HG03095 (cell line): ENCODE measurements around the gene SPAAR.
"Not testable (repeated sequence)": the region's sequence is repeated elsewhere in the genome, so short reads cannot be mapped to it uniquely, and the experiment has no call there.

Source experiments
- ATAC-seq: cut with Tn5 transposase; IDR thresholded peaks from one replicate; pipeline ENCODE4 v1.9.1; 2021; ENCODE audit warnings: moderate library complexity; ENCODE audit not compliant: unreplicated experiment

The SPAAR gene, protein sequence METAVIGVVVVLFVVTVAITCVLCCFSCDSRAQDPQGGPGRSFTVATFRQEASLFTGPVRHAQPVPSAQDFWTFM

DNA sequence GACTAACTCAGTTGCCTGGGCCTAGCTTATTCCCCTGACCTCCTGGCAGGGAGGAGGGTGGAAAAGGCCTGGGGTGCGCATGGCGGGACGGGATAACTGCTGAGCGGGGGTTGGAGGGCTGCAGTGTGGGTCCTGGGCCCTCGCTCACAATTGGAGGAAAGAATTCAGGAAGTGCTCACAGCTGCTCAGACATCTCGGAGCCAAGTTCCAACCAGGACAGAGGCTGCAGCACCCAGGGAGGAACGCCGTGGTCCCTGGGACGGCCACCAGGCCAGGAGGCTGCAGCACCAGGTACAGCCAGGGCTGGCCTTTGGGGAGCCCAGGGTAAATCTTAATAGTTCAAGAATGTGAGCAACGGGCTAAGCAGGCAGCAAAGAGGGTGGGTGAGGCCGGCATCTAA, at the start of gene SPAAR:
TSS of gene SPAAR (plus strand) at position 217 of the 400 bp plus-strand sequence. CDS start 974 bp downstream, outside the sequence.
- no peak for ATAC-seq

DNA sequence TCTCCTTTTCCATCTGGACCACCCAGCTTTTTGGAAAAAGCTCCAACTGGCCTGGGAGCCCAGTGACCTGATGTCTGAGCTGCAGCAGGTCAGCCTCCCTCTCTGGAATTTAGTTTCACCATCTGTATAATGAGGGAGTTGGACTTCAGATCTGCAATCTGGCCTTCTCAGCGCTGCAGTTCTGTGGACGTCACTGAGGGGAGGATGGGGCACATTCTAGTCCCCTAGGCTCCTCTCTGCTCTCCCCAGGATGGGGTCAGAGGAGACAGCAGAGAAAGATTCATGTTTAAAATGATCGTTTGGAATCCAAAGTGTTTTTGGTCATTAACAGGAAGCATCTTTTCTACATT, 49.3 kb upstream of the SPAAR start:
- ATAC-seq, result no peak

DNA sequence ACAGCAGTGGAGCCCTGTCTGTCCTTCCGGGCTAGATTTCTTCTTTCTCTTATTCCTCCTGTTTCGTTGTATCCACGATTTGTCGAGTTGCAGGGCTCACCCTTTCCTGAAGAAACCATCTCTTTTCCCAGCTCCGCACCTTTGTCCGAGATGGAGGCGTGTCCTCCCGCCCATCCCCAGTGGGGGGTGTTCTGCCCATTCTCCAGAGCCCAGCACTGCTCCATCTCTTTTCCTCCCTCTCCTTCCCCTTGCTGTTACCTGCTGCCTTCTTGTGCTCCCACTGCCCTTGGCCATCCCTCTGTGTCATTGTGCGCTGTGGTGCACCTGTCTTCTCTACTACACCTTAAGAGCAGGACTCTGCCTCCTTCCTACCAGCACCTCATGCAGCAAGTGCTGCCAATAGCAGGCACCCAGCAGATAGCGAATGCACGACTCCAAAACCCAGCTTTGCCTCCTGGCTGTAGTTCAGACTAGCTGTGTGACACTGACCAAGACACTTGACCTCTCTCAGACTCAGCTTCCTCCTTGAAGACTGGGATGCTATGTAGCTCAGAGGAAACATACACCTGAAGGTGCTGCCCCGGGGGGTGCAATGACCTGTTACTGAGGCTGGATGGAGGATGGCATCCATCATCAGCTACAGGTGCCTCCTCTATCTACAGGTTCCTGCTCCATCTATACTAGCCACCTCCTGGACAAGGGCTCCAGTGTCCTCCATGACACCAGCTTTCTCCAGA, 48.0 kb upstream of the SPAAR start:
- no peak for ATAC-seq

DNA sequence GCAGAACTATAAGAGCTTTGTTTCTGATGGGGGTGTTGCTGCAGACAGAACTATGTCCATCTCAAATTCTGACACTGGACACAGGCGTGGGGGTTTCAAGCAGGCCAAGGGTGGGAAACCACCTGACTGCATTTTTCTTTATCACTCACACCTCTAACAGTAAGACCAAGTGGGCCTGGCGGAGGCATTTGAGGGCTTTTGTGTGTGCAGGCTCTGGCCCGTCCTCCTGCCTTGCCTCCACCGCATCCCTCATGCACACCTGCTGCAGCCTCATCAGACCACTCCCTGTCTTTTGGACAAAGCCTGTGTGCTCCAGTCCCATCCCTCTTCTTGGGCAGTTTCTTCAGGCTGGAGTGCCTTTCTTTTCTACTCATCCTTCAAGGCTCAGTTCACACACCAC, 47.0 kb upstream of the SPAAR start:
- no peak for ATAC-seq

DNA sequence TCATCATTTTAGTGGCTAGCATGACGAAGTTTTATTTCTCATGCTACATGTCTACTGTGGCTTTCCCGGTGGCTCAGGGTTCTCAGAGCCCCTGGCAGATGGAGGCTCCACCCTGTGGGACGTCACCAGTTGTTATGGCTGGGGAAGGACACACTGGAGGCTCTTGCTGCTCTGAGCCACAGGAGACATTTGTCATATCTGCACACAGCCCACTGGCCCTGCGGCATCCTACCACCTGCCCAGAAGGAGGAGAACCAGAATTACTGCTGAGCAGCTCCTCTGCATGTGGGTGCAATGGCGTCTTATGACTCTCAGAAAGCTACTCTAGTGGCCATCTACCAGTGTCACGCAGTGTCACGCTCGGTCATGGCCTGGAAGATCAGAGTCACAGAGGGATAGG, 45.7 kb upstream of the SPAAR start:
- no peak for ATAC-seq

DNA sequence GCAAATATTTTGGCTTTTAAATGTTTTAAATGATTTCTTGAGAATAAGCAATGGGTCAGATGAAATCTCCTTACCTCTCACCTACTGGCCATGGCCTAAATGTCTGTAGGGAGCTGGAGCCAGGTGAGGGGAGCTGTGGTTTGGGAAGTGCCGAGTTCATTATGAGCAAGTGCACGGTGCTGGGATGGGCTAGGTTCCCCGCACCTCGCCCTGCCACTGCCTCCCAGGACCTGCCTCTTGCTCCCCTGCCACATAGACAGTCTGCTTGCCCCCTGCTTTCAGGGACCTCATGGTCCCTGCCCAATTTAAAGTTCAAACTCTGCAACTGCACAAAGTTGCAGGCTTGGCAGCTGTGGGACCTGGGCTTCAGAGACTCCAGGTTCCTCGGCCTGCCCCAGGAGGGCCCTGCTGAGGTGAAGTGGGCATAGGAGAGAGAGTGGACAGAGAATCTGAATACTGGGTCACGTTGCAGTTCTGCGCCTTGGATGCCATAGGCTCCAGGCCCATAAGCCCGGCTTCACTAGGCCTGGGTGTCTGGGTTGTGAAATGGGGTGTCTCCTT, 44.5 kb upstream of the SPAAR start:
- no peak for ATAC-seq

DNA sequence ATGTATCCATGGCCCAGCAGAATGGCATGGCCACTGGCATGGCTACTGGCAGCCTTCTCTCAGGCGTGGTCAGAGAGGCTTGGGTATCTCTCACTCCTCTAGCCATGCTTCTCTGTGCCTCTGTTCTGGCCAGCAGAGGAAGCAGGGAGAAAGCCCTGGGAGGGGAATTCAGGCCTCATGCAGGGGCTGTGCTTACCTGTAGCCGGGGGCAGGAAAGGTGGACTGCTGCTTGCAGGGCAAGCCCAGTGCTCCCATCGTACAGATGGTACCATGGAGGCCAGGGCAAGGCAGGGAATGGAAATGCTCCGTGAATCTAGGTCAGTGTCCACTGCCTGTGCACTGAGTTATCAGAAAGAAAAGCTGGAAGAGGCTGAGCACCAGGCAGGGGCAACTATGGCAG, 41.8 kb upstream of the SPAAR start:
- no peak for ATAC-seq

DNA sequence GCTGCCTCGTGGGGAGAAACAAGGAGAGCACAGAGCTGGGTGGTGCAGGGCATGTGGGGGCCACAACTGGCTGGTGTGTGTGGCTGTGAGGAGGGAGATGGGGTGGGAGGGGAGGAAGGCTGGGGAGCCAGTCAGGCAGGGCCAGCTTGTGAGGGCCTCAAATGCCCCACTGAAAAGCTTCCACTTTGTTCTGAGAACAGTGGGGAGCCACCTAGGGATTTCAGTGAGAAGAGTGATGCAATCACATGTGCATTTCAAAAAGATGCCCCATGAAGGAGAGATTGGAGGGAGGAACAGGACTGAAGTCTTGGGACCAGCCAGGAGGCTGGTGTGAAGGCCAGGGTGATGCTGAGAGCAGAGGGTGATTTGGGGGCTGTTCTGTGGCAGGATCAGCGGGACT, 40.4 kb upstream of the SPAAR start:
- ATAC-seq, result no peak

DNA sequence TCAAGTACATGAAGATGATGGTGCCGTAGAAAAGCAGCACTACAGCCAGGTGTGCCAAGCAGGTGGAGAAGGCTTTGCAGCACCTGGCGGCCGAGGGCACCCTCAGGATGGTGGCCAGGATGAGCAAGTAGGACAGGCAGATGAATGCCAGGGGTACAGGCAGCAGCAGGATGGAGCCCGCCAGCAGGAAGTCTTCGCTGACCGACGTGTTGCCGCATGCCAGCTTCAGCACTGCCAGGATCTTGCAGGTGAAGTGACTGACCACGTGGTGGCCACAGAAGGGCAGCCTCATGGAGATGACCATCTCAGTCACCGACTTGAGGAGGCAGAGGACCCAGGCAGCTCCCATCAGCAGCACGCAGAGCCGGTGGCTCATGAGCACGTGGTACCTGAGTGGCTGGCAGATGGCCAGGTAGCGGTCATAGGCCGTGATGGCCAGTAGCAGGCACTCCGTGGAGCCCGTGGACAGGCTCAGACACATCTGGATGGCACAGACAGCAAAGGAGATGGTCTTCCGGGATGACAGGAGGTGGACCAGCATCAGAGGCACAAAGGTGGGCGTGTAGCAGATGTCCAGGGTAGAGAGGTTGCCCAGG, 39.6 kb upstream of the SPAAR start:
- ATAC-seq, result no peak

DNA sequence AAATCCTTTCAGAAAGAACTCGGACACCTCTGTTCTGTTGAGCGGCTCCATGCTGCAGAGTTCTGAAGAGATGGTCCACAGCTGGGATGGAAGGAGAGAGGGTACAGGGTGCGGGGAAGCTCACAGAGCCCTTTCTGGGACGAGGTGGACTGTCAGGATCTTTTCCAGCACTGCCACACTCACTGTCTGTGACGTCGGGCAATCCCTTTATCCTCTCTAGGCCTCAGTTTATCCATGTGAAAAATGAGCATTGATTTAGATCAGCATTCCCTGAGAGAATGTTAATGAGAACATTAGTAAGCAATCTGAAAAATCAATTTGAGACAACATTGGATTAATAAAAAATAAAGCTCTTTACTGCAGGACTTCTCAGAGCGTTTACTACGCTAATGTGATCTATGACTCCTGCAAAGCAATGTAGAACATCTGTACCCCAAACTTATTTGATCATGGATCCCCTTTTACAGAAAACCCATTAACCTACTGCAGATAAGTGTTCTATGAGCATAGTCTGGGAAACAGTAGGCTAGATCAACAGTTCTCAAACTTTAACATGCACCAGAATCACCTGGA, 38.9 kb upstream of the SPAAR start, which contains the start of gene OR13J1:
TSS of gene OR13J1 (minus strand) at position 51 of the 573 bp plus-strand sequence. CDS start at position 51, 0 bp downstream.
- ATAC-seq, result no peak

DNA sequence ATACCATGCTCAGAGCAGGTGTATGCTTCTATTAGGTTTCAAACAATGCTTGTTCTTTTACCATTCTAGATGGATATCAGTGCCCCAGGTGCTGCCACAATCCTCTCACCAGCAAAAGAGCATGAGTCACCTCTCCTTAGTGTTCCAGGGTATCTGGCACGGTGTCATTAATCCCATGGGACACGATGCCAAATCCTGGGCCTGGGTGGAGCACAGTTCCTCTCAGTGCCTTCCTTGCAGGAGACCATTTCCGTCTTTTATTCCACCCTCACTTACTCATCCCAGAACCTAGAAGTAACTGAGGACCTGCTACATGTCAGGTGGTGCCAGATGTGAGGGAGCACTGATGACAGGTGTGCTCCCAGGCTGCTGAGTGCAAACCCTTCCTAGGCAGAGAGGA, 37.7 kb upstream of the SPAAR start:
- no peak for ATAC-seq

DNA sequence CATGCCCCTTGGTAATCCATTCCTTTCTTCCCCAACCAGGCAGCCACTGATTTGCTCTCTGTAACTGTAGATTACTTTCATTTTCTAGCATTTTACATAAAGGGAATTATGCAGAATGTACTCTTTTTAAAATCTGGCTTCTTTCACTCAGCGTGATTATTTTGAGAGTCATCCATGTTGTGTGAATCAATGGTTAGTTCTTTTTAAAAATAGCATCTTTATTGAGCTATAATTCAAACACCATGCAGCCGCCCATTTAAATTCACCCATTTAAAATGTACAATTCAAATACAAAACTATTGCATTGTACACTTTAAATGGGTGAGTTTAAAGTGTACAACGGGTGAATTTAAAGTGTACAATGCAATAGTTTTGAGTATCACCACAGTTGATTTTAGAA, 36.8 kb upstream of the SPAAR start:
- ATAC-seq, result no peak

DNA sequence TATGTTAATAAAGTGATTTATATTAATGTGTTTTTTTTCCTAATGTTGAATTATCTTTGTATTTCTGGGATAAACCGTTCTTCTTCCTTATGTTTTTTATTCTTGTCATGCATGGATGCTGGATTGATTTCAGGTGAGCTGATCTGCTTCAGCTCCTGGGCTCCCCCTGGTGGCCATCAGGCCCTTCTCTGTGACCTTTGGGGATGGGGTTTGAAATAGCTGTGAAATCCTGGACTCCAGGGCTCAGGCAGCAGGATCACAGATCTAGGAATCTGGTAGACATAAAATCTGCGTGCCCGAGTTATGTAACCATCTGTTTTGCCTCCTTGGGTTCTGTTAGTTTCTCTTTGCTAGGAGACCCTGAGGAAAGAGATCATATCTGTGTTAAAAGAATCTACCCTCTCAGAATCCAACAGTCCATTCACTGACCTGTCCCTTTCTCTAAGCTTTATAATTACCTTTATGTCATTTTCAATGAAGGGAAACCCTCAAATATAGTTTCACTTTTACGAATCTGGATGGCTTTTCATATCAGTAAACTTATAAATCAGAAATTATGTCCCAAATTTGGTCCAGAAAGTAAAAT, 26.9 kb upstream of the SPAAR start:
- no peak for ATAC-seq

DNA sequence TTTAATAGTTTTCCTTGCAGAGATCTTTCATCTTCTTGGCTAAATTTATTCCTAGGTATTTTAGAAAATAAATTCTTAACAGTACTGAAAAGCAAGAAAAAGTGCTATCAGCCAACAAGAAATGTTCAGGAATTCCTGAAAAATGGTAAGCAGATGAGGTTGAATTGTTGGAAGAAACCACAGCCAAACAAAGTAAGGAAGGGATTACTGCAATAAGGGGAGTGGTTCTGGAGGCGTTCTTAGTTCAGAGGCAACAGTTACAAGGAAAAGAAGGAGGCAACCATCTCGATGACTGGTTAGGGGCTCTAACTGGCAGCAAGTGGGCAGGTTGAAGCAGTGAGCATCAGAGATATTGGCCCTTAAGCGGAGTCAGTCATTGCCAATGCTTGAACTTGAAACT, 26.3 kb upstream of the SPAAR start:
- no peak for ATAC-seq

DNA sequence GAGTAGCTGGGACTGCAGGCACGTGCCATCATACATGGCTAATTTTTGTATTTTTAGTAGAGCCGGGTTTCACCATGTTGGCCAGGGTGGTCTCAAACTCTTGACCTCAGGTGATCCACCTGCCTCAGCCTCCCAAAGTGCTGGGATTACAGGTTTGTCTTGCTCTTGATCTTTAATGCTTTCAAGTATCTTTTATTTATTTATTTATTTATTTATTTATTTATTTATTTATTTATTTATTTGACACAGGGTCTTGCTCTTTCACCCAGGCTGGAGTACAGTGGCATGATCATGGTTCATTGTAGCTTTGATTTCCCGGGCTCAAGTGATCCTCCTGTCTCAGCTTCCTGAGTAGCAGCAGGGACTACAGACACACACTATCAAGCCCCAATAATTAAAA, 24.4 kb upstream of the SPAAR start:
- ATAC-seq, result not testable (repeated sequence)

DNA sequence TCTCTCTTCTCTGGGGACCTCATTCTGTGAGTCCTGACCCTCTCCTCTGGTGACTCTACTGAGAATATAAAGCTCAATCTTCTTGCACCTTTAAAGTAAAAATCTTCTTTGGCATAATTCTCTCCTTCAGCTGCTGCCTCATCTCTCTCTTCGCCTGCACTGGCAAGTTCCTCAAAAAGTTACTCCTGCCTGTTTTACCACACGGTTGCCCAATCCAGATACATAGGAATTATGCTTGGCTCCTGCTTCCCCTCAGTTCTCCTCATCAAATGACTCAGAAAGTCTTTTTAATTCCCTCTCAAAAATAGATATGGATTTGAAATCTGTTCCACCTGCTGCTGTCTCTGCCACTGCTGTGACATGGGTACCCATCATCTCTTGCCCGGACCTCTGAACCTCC, 17.6 kb upstream of the SPAAR start:
- ATAC-seq, result no peak

DNA sequence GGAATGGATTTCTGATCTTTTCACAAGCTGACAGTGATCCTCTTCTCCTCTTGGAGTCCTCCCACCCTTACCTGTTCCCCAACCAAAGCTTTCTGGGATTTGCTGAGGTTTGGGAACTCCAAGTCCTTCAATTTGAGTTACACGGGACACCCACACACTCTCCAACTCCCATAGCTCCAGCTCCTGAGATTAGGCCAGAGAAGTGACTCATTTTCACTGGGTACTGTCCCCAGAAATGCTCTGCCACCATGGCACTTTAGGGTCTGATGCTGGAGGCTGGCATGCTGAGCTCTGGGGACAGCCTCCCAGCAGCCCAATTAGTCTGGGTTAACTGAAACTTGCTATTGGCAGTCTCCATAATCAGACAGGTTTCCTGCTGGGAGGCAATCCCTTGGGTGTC, 17.2 kb upstream of the SPAAR start:
- no peak for ATAC-seq

DNA sequence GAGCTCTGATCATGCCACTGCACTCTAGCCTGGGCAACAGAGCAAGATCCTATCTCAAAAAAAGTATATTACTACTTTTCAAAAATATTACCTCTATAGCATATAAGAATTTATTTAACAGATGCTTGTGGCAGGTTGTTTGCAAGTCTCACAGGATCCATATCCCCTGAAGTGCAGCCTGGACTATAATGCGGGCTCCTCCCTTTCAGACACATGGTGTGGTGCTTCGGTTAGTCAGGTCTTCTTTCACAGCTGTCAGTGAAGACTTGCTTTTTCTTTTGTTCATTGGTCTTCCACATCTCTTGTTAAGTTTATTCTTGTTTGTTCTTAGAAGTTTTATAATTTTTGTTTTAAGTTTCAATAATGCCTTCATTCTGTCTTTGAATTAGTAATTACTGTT, 12.7 kb upstream of the SPAAR start:
- ATAC-seq, result no peak

DNA sequence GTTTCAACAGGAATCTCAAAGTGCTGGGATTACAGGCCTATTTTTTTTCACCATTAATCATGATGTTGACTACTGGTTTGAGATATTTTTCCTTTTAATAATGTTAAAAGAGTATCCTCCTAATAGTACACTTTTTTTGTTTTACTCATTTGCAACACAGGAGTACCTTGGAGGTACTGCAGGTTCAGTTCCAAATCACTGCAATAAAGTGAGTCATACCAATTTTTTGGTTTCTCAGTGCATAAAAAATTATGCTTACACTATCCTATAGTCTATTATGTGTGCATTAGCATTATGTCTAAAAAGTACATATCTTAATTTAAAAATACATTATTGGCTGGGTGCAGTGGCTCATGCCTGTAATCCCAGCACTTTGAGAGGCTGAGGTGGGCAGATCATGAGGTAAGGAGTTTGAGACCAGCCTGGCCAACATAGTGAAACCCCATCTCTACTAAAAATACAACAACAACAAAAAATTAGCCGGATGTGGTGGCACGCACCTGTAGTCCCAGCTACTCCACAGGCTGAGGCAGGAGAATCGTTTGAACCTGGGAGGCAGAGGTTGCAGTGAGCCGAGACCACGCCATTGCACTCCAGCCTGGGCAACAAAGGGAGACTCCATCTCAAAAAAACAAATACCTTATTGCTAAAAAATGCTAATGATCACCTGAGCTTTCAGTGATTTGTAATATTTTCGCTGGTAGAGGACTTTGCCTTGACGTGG, 11.8 kb upstream of the SPAAR start:
- not testable (repeated sequence) for ATAC-seq

DNA sequence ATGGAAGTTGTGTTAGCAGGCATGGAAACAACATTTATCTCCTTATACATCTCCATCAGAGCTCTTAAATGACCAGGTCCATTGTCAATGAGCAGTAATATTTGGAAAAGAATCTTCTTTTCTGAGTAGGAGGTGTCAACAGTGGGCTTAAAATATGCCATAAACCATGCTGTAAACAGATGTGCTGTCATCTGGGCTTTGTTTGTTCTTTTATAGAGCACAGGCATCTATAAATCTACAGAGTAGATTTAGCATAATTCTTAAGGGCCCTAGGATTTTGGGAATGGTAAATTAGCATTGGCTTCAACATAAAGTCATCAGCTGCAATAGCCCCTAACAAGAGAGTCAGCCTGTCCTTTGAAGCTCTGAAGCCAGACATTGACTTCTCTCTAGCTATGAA, 11.0 kb upstream of the SPAAR start:
- ATAC-seq, result no peak

DNA sequence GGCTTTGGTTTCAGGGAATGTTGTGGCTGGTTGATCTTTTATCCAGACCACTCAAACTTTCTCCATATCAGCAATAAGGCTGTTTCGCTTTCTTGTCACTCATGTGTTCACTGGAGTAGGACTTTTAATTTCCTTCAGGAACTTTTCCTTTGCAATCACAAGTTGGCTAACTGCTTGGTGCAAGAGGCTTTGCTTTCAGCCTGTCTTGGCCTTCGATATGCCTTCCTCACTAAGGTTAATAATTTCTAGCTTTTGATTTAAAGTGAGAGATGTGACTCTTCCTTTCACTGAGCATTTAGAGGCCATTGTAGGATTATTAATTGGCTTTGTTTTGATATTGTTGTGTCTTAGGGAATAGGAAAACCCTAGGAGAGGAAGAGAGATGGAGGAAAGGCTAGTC, 10.3 kb upstream of the SPAAR start:
- ATAC-seq, result no peak
